ENCODE data around the gene REV3L.

- no peak for TF ChIP-seq CTCF (IDR thresholded peaks at IDR 0.05; ENCODE audit: low read depth, low read length, poor library complexity, severe bottlenecking)
- no peak for TF ChIP-seq EZH2phosphoT487 (IDR thresholded peaks at IDR 0.05; ENCODE audit: borderline replicate concordance, low read length)
Measured at GRCh38 chr6:111381728-111382127, 101.3 kb downstream of the REV3L start.
